GM10266 (cell line): ENCODE results near the gene PRKG1.

Source experiments
- DNase-seq: peaks from one replicate; pipeline ENCODE4 v3.0.0; 2012; ENCODE audit errors: extremely low spot score
- TF ChIP-seq, protein P1 (sequence below): IDR thresholded peaks from 2 replicates; pipeline ENCODE4 v1.5.1; 2012; ENCODE audit warnings: mild to moderate bottlenecking, low read depth; ENCODE audit not compliant: control insufficient read depth, insufficient read depth; ENCODE audit errors: missing control alignments

PRKG1 gene

GRCh38 chr10:51838471-51838870, 764.2 kb downstream of the PRKG1 start:
- no peak for DNase-seq
- TF ChIP-seq, protein P1, sequence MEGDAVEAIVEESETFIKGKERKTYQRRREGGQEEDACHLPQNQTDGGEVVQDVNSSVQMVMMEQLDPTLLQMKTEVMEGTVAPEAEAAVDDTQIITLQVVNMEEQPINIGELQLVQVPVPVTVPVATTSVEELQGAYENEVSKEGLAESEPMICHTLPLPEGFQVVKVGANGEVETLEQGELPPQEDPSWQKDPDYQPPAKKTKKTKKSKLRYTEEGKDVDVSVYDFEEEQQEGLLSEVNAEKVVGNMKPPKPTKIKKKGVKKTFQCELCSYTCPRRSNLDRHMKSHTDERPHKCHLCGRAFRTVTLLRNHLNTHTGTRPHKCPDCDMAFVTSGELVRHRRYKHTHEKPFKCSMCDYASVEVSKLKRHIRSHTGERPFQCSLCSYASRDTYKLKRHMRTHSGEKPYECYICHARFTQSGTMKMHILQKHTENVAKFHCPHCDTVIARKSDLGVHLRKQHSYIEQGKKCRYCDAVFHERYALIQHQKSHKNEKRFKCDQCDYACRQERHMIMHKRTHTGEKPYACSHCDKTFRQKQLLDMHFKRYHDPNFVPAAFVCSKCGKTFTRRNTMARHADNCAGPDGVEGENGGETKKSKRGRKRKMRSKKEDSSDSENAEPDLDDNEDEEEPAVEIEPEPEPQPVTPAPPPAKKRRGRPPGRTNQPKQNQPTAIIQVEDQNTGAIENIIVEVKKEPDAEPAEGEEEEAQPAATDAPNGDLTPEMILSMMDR = no peak

DNA sequence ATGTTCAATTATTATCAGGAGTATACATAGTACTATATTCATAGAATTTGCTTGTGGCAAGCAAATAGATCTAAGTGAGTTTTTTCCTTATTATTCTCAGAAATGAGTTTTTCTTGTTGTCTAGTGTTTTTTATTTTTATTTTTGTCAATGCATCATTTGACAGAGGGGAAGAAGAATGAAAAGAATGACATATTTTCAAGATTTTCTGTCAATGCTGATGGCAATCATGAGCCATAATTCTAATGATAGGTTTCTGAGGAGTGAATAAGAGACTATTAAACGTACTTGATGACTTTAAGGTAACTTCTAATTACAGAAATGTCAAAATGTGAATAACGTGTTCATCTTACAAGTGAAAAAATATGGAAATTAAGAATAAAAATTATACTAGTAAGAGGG, 769.7 kb downstream of the PRKG1 start:
- DNase-seq = no peak
- TF ChIP-seq, protein P1 = no peak

- no peak for DNase-seq
- TF ChIP-seq, protein P1 = no peak
These were observed 772.7 kb downstream of the PRKG1 start for GRCh38 chr10:51846856-51847506.

- TF ChIP-seq, protein P1 = no peak
- no peak for DNase-seq
These were observed 778.0 kb downstream of the PRKG1 start for GRCh38 chr10:51852297-51852696.

DNA sequence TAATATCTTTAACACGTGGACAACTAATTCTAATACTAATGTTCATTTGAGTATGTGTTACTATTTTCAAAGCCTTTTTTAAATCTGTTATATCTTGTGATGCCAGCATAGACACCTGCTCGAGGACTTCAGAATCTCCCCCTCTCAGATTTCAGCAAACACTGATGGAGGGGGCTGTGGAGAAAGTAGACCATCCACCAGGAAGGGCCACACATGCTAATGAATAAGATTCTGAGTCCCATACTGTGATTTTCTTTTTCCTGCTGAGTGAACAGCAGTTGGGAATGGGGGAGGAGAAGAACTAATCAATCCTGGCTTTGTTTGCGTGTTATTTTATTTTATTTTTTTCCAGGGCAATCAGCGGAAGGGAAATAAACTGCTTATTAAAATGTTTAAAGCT, 783.0 kb downstream of the PRKG1 start:
- no peak for DNase-seq
- TF ChIP-seq, protein P1 = no peak

DNA sequence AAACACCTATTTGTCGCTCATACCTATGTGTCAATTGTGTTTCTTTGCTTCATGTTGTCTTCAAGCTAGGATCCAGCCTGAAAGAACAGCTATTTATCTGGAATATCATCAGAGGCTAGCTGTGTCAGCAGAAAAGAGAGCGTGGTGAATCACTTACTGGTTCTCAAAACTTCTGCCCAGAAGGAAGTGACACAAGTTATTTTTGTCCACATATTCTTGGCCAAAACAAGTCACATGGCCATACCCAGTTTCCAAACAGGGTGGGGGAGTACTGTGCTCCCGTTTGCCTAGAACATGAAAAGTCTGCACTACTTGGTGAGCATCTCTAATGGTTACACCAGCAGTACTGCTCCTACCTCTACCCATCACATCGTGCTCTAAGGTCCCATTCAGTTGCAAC, 786.0 kb downstream of the PRKG1 start:
- no peak for DNase-seq
- TF ChIP-seq, protein P1 = no peak

DNA sequence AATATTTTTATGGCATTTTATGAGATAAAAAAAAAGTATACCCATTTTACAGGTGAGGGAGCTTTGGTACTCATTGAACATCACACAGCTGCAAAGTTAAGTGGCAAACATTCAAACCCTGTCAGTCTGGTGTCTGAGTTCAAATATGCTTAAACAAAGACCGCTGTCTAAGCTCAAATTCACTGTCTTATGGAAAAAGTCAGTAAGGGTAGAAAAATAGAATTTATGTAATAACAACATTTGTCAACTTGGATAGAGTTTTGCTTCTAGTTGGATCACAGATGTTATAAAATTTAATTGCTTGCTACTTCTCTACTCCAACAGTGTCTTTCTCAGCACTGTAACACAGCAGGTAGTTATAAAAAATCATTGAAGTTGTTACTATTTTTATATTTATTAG, 786.8 kb downstream of the PRKG1 start:
- TF ChIP-seq, protein P1 = no peak
- DNase-seq = no peak
